ENCODE results near the gene DET1.
A peak's percentile ranks its signal among the peaks of the same experiment; 100 is the strongest.
"Not testable (repeated sequence)": the region's sequence is repeated elsewhere in the genome, so short reads cannot be mapped to it uniquely, and the experiment has no call there.

Gene DET1

GRCh38 chr15:88480981-88481380, 65.5 kb downstream of the DET1 start:
- WGBS, 2 experiments (ENCODE audit: insufficient coverage in 2 of 2) = 95 to 96% methylated on average over 8 of the region's 8 CpGs
- H3K9me3 ChIP-seq (ENCODE audit: control insufficient read depth, low read length) = no peaks in the 10 kb centered on the region
- no peak overlapping the region for H3K27ac ChIP-seq (ENCODE audit: low read depth, low read length, severe bottlenecking)
- peaks cover 29% of the 10 kb centered on the region for H3K36me3 ChIP-seq (ENCODE audit: control insufficient read depth, insufficient read depth, low read length)
- no peak overlapping the region for H3K4me3 ChIP-seq (ENCODE audit: extremely low read depth, insufficient read depth, low read length, poor library complexity, severe bottlenecking)
- no peaks in the 10 kb centered on the region for H3K4me1 ChIP-seq (ENCODE audit: control insufficient read depth, insufficient read depth, low read length, poor library complexity, severe bottlenecking)

GRCh38 chr15:88479169-88479568, 67.3 kb downstream of the DET1 start:
- WGBS, 2 experiments (ENCODE audit: insufficient coverage in 2 of 2) = 94 to 100% methylated on average over 1 to 2 of the region's 3 CpGs

GRCh38 chr15:88477904-88478303, 68.6 kb downstream of the DET1 start:
- WGBS, 2 experiments (ENCODE audit: insufficient coverage in 2 of 2) = 100% methylated on average over 1 of the region's 5 CpGs; no CpG with 5 or more reads in 1 of the 2 experiments

More at GRCh38 chr15:88479169-88479568, 67.3 kb downstream of the DET1 start:
- Histone ChIP-seq H3K27ac (ENCODE audit: low read depth, low read length, severe bottlenecking) (no peak overlapping the region), H3K36me3 (ENCODE audit: control insufficient read depth, insufficient read depth, low read length) (peaks cover 39% of the 10 kb centered on the region), H3K4me3 (ENCODE audit: extremely low read depth, insufficient read depth, low read length, poor library complexity, severe bottlenecking) (no peak overlapping the region), H3K4me1 (ENCODE audit: control insufficient read depth, insufficient read depth, low read length, poor library complexity, severe bottlenecking) (no peaks in the 10 kb centered on the region), H3K9me3 (ENCODE audit: control insufficient read depth, low read length) (no peaks in the 10 kb centered on the region)

GRCh38 chr15:88477126-88477525, 69.4 kb downstream of the DET1 start:
- WGBS, 2 experiments (ENCODE audit: insufficient coverage in 2 of 2) = 87 to 89% methylated on average over 4 to 5 of the region's 7 CpGs

More at GRCh38 chr15:88477904-88478303, 68.6 kb downstream of the DET1 start:
- H3K36me3 ChIP-seq (ENCODE audit: control insufficient read depth, insufficient read depth, low read length) = peaks cover 48% of the 10 kb centered on the region
- no peaks in the 10 kb centered on the region for H3K9me3 ChIP-seq (ENCODE audit: control insufficient read depth, low read length)
- H3K27ac ChIP-seq (ENCODE audit: low read depth, low read length, severe bottlenecking) = no peak overlapping the region
- H3K4me1 ChIP-seq (ENCODE audit: control insufficient read depth, insufficient read depth, low read length, poor library complexity, severe bottlenecking) = no peaks in the 10 kb centered on the region
- H3K4me3 ChIP-seq (ENCODE audit: extremely low read depth, insufficient read depth, low read length, poor library complexity, severe bottlenecking) = no peak overlapping the region

GRCh38 chr15:88476635-88477060, 69.8 kb downstream of the DET1 start:
- Histone ChIP-seq H3K36me3 (ENCODE audit: control insufficient read depth, insufficient read depth, low read length) (peaks cover 60% of the 10 kb centered on the region), H3K4me3 (ENCODE audit: extremely low read depth, insufficient read depth, low read length, poor library complexity, severe bottlenecking) (no peak overlapping the region), H3K9me3 (ENCODE audit: control insufficient read depth, low read length) (no peaks in the 10 kb centered on the region), H3K4me1 (ENCODE audit: control insufficient read depth, insufficient read depth, low read length, poor library complexity, severe bottlenecking) (no peaks in the 10 kb centered on the region), H3K27ac (ENCODE audit: low read depth, low read length, severe bottlenecking) (no peak overlapping the region)
- 68% methylated on average over 5 to 7 of the region's 8 CpGs for WGBS, 2 experiments (ENCODE audit: insufficient coverage in 2 of 2)

More at GRCh38 chr15:88477126-88477525, 69.4 kb downstream of the DET1 start:
- no peak overlapping the region for H3K27ac ChIP-seq (ENCODE audit: low read depth, low read length, severe bottlenecking)
- no peaks in the 10 kb centered on the region for H3K4me1 ChIP-seq (ENCODE audit: control insufficient read depth, insufficient read depth, low read length, poor library complexity, severe bottlenecking)
- no peaks in the 10 kb centered on the region for H3K9me3 ChIP-seq (ENCODE audit: control insufficient read depth, low read length)
- peaks cover 55% of the 10 kb centered on the region for H3K36me3 ChIP-seq (ENCODE audit: control insufficient read depth, insufficient read depth, low read length)
- H3K4me3 ChIP-seq (ENCODE audit: extremely low read depth, insufficient read depth, low read length, poor library complexity, severe bottlenecking) = no peak overlapping the region

GRCh38 chr15:88473661-88474293, 72.7 kb downstream of the DET1 start:
- not testable (repeated sequence) for H3K4me1 ChIP-seq (ENCODE audit: control insufficient read depth, insufficient read depth, low read length, poor library complexity, severe bottlenecking); H3K4me3 ChIP-seq (ENCODE audit: extremely low read depth, insufficient read depth, low read length, poor library complexity, severe bottlenecking); H3K9me3 ChIP-seq (ENCODE audit: control insufficient read depth, low read length); H3K27ac ChIP-seq (ENCODE audit: low read depth, low read length, severe bottlenecking)
- WGBS, 2 experiments (ENCODE audit: insufficient coverage in 2 of 2) = 86 to 91% methylated on average over 2 to 3 of the region's 4 CpGs
- H3K36me3 ChIP-seq (ENCODE audit: control insufficient read depth, insufficient read depth, low read length) = peaks cover 72% of the 10 kb centered on the region

- Histone ChIP-seq H3K27ac (ENCODE audit: low read depth, low read length, severe bottlenecking) (no peak overlapping the region), H3K4me1 (ENCODE audit: control insufficient read depth, insufficient read depth, low read length, poor library complexity, severe bottlenecking) (no peaks in the 10 kb centered on the region), H3K9me3 (ENCODE audit: control insufficient read depth, low read length) (no peaks in the 10 kb centered on the region), H3K4me3 (ENCODE audit: extremely low read depth, insufficient read depth, low read length, poor library complexity, severe bottlenecking) (no peak overlapping the region), H3K36me3 (ENCODE audit: control insufficient read depth, insufficient read depth, low read length) (peaks cover 65% of the 10 kb centered on the region)
- WGBS, 2 experiments (ENCODE audit: insufficient coverage in 2 of 2) = 84 to 100% methylated on average over 2 to 3 of the region's 4 CpGs
Observed at GRCh38 chr15:88472225-88472624, 74.3 kb downstream of the DET1 start.

- H3K4me3 ChIP-seq (ENCODE audit: extremely low read depth, insufficient read depth, low read length, poor library complexity, severe bottlenecking) = no peak overlapping the region
- no peaks in the 10 kb centered on the region for H3K4me1 ChIP-seq (ENCODE audit: control insufficient read depth, insufficient read depth, low read length, poor library complexity, severe bottlenecking)
- H3K9me3 ChIP-seq (ENCODE audit: control insufficient read depth, low read length) = no peaks in the 10 kb centered on the region
- 91 to 93% methylated on average over 5 of the region's 6 CpGs for WGBS, 2 experiments (ENCODE audit: insufficient coverage in 2 of 2)
- H3K27ac ChIP-seq (ENCODE audit: low read depth, low read length, severe bottlenecking) = no peak overlapping the region
- peaks cover 51% of the 10 kb centered on the region for H3K36me3 ChIP-seq (ENCODE audit: control insufficient read depth, insufficient read depth, low read length)
Observed at GRCh38 chr15:88470625-88471372, 75.7 kb downstream of the DET1 start.

GRCh38 chr15:88469321-88469720, 77.2 kb downstream of the DET1 start:
- Histone ChIP-seq H3K9me3 (ENCODE audit: control insufficient read depth, low read length) (no peaks in the 10 kb centered on the region), H3K36me3 (ENCODE audit: control insufficient read depth, insufficient read depth, low read length) (peaks cover 55% of the 10 kb centered on the region), H3K4me3 (ENCODE audit: extremely low read depth, insufficient read depth, low read length, poor library complexity, severe bottlenecking) (no peak overlapping the region), H3K27ac (ENCODE audit: low read depth, low read length, severe bottlenecking) (no peak overlapping the region), H3K4me1 (ENCODE audit: control insufficient read depth, insufficient read depth, low read length, poor library complexity, severe bottlenecking) (peaks cover 13% of the 10 kb centered on the region)
- whole genome bisulfite sequencing, 2 experiments (ENCODE audit: insufficient coverage in 2 of 2) = 100% methylated on average over 2 of the region's 2 CpGs

GRCh38 chr15:88468721-88469120, 77.8 kb downstream of the DET1 start:
- Histone ChIP-seq H3K4me1 (ENCODE audit: control insufficient read depth, insufficient read depth, low read length, poor library complexity, severe bottlenecking) (peaks cover 19% of the 10 kb centered on the region), H3K4me3 (ENCODE audit: extremely low read depth, insufficient read depth, low read length, poor library complexity, severe bottlenecking) (peak overlapping the region; percentile 92), H3K36me3 (ENCODE audit: control insufficient read depth, insufficient read depth, low read length) (peaks cover 59% of the 10 kb centered on the region)
- not testable (repeated sequence) for H3K27ac ChIP-seq (ENCODE audit: low read depth, low read length, severe bottlenecking); H3K9me3 ChIP-seq (ENCODE audit: control insufficient read depth, low read length)
- WGBS, 2 experiments (ENCODE audit: insufficient coverage in 2 of 2) = 93 to 99% methylated on average over 8 to 9 of the region's 10 CpGs
